ENCODE data around the gene ADRA2B. TPM values are rescaled to one million over a fixed set of nuclear protein-coding genes. Genes with fewer than 3 reads are reported as not detected.
"Not testable (repeated sequence)": the region's sequence is repeated elsewhere in the genome, so short reads cannot be mapped to it uniquely, and the experiment has no call there.

Gene ADRA2B
- total RNA-seq, 2 donors from 2014 or later, result 0.47 to 0.61 TPM

DNA sequence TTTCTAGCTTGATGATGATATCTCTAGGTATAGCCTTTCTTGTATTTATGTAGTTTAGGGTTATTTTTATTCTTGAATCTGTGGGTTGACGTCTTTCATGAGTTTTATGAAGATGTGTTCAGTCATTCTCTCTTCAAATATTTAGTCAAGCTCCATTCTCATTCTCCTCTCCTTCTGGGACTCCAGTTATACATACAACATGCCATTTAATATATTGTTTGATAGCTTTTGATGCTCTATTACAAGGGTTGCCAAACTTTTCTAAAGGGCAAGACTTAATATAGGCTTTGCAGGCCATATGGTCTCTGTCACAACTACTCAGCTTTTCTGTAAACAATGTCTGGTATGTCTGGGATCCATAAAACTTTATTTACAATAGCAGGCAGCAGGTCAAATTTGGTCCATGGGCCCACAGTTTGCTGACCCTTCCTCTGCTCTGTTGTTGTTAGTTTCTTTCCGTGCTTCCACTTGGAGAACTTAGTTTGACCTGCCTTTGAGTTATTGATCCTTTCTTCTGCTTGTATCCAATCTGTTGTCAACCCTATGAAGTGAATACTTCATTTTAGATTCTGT lies 41.1 kb downstream of the ADRA2B start:
- no peaks in the 10 kb centered on the region for H3K36me3 Mint-ChIP-seq
- no peak for ATAC-seq

GRCh38 chr2:96074156-96074555 lies 42.2 kb downstream of the ADRA2B start:
- Mint-ChIP-seq H3K27ac (no peak overlapping the region), H3K9me3 (peaks cover 14 to 16% of the 10 kb centered on the region in 2 donors)

More for the DNA sequence above, 41.1 kb downstream of the ADRA2B start:
- H3K27ac Mint-ChIP-seq, result no peak overlapping the region
- DNase-seq (ENCODE audit: low spot score in 2 of 2), result no peak
- H3K9me3 Mint-ChIP-seq, result peaks cover 14 to 16% of the 10 kb centered on the region in 2 donors

GRCh38 chr2:96073170-96073775 lies 43.1 kb downstream of the ADRA2B start:
- no peaks in the 10 kb centered on the region for H3K36me3 Mint-ChIP-seq
- no peak for ATAC-seq
- no peak for DNase-seq (ENCODE audit: low spot score in 2 of 2)
- H3K27ac Mint-ChIP-seq, result no peak overlapping the region
- peaks cover 14 to 16% of the 10 kb centered on the region in 2 donors for H3K9me3 Mint-ChIP-seq

More at GRCh38 chr2:96074156-96074555, 42.2 kb downstream of the ADRA2B start:
- ATAC-seq (no peak), DNase-seq (ENCODE audit: low spot score in 2 of 2) (no peak)
- no peaks in the 10 kb centered on the region for H3K36me3 Mint-ChIP-seq

DNA sequence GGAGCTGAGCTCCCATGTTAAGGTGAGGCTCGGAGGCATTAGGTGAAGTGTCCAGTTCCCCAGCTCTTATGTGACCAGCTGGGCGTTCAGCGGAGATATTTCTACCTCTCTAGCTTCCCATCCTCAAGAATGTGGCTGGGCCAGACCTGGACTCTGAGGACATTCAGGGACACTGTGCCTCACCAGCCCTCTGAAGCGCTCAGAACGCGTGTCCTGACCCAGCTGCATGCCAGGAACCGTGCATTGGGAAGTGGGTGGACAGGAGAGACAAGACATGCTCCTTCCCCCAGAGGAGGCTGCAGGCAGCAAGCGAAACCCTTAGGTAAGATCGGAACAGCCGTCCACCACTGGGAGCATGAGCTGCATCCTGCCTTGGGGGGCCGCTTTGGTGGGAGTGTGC lies 43.6 kb downstream of the ADRA2B start:
- DNase-seq (ENCODE audit: low spot score in 2 of 2) (peak in 1 of 2 donors; percentile 40), ATAC-seq (no peak)
- H3K9me3 Mint-ChIP-seq, result peaks cover 14 to 16% of the 10 kb centered on the region in 2 donors
- H3K36me3 Mint-ChIP-seq, result no peaks in the 10 kb centered on the region
- peak overlapping the region in 1 of 2 donors; percentile 29 for H3K27ac Mint-ChIP-seq

DNA sequence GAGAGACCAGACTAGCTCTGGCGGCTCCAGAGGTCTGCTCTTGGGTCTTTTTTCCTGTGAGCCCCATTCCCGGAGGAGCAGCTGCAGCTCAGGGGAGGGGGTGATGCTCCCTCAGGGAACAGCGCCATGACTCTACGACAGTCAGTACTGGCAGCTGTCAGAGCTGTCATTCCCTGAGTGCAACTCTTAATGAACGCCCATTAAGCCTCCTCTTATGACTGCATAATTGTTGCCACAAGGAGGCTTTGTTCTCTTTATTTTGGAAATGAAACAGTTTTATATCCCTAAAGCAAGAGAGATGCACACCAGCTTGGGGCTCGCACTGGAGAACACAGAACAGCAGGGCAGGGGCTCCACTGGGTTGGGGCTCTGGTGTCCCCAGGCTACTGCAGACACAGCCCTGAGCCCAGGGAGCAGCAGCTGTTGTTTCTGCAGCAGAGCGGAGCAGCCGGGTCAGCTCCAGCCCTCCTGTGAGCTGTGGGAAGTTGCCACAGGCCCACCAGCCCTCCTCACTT lies 44.3 kb downstream of the ADRA2B start:
- peak in 1 of 2 donors; percentile 26 for DNase-seq (ENCODE audit: low spot score in 2 of 2)
- not testable (repeated sequence) for ATAC-seq

GRCh38 chr2:96071087-96071976 lies 45.0 kb downstream of the ADRA2B start:
- H3K9me3 Mint-ChIP-seq, result peaks cover 14 to 16% of the 10 kb centered on the region in 2 donors
- ATAC-seq, H3K36me3 Mint-ChIP-seq, H3K27ac Mint-ChIP-seq: not testable (repeated sequence)
- DNase-seq (ENCODE audit: low spot score in 2 of 2), result peak in 1 of 2 donors; percentile 35

More for the DNA sequence above, 44.3 kb downstream of the ADRA2B start:
- not testable (repeated sequence) for H3K36me3 Mint-ChIP-seq, H3K27ac Mint-ChIP-seq
- peaks cover 14 to 16% of the 10 kb centered on the region in 2 donors for H3K9me3 Mint-ChIP-seq

- not testable (repeated sequence) for H3K27ac Mint-ChIP-seq, H3K36me3 Mint-ChIP-seq, ATAC-seq, H3K9me3 Mint-ChIP-seq
- DNase-seq (ENCODE audit: low spot score in 2 of 2), result peak in 1 of 2 donors; percentile 33
These were observed 46.0 kb downstream of the ADRA2B start for GRCh38 chr2:96070351-96070750.

DNA sequence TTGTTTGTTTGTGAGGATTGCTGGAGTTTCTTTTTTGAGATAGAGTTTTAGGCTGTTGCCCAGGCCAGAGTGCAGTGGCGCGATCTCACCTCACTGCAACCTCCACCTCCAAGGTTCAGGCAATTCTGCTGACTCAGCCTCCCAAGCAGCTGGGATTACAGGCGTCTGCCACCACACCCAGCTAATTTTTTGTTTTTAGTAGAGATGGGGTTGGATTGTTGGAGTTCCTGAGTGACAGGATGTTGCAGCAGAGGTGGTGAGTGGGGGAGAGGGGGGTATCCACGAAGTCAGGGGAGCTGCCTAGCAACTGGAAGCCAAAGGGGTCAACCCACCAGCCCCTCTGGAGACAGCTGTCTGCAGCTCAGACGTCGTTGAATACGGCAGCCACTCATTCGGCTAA lies 46.5 kb downstream of the ADRA2B start:
- DNase-seq (ENCODE audit: low spot score in 2 of 2), result peak in 1 of 2 donors; percentile 25
- H3K27ac Mint-ChIP-seq, H3K9me3 Mint-ChIP-seq, H3K36me3 Mint-ChIP-seq, ATAC-seq: not testable (repeated sequence)

- H3K27ac Mint-ChIP-seq, H3K36me3 Mint-ChIP-seq, H3K9me3 Mint-ChIP-seq, ATAC-seq: not testable (repeated sequence)
- peak in 1 of 2 donors; percentile 40 for DNase-seq (ENCODE audit: low spot score in 2 of 2)
These were observed 48.3 kb downstream of the ADRA2B start for GRCh38 chr2:96067902-96068581.

GRCh38 chr2:96067098-96067660 lies 49.2 kb downstream of the ADRA2B start:
- not testable (repeated sequence) for H3K27ac Mint-ChIP-seq, H3K9me3 Mint-ChIP-seq, H3K36me3 Mint-ChIP-seq, ATAC-seq
- DNase-seq (ENCODE audit: low spot score in 2 of 2), result peak in 1 of 2 donors; percentile 25

DNA sequence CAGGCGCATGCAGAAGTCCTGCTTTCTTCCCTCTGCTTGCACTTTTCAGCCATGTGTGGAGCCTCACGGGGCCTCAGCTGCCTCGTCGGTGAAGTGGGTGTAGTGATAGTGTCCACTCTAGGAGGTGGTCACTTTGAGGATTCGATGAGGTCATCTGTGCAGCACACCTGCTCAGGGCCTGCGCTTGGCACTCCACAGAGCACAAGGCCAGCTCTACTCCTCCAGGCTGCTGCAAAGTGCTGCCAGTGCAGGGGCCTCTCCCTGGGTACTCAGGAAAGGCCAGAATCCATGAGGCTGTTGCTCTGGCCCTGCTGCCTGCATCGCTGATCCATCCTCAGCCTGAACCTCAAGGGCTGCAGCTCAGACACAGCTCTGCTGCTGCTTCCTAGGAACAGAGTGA lies 49.9 kb downstream of the ADRA2B start:
- H3K27ac Mint-ChIP-seq, H3K36me3 Mint-ChIP-seq, ATAC-seq, H3K9me3 Mint-ChIP-seq: not testable (repeated sequence)
- DNase-seq (ENCODE audit: low spot score in 2 of 2), result peak in 1 of 2 donors; percentile 50

- not testable (repeated sequence) for ATAC-seq, H3K27ac Mint-ChIP-seq, H3K36me3 Mint-ChIP-seq, H3K9me3 Mint-ChIP-seq
- DNase-seq (ENCODE audit: low spot score in 2 of 2), result peak in 1 of 2 donors; percentile 31
These were observed 50.4 kb downstream of the ADRA2B start for GRCh38 chr2:96065954-96066353.

DNA sequence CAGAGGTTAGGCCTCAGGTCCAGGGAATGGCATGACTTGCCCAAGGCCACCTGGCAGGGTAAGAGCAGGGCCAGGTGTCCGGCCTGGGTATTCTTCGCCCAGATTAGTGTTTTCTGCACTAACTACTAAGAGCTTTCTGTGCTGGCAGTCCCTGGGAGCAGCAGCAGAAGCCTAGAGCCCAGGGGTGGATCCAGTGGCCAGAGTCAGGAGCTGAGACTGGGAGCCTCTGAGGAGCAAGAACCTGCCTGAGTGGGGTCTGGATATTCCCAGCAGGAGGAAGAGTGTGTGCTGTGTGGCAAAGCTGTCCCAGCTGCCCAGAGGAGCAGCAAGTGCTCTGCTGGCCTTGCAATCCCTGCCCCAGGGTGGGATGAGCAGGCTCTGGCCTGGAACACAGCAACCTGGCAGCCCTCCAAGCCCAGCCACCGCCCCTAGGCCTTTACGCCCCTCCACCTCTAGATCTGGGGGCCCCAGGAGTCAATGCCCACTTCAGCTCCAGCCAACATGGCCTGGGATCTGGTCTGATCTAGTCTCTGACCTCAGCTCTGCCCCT lies 50.9 kb downstream of the ADRA2B start:
- Mint-ChIP-seq H3K36me3 (no peaks in the 10 kb centered on the region), H3K27ac (no peak overlapping the region), H3K9me3 (no peaks in the 10 kb centered on the region)
- no peak for ATAC-seq
- DNase-seq (ENCODE audit: low spot score in 2 of 2), result peak in 1 of 2 donors; percentile 51

DNA sequence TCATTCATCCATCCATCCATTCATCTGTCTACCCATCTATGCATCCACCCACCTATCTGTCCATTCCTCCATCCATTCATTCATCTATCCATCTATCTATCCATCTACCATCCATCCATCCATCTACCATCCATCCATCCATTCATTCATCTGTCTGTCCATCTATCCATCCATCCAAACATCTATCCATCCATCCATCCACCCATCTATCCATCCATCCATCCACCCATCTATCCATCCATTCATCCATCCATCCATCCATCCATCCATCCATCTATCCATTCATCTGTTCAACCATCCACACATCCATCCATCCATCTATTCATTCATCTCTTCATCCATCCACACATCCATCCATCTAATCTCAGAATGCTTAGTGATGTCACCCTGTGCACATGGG lies 51.6 kb downstream of the ADRA2B start:
- not testable (repeated sequence) for H3K36me3 Mint-ChIP-seq; DNase-seq (ENCODE audit: low spot score in 2 of 2); ATAC-seq; H3K9me3 Mint-ChIP-seq; H3K27ac Mint-ChIP-seq

DNA sequence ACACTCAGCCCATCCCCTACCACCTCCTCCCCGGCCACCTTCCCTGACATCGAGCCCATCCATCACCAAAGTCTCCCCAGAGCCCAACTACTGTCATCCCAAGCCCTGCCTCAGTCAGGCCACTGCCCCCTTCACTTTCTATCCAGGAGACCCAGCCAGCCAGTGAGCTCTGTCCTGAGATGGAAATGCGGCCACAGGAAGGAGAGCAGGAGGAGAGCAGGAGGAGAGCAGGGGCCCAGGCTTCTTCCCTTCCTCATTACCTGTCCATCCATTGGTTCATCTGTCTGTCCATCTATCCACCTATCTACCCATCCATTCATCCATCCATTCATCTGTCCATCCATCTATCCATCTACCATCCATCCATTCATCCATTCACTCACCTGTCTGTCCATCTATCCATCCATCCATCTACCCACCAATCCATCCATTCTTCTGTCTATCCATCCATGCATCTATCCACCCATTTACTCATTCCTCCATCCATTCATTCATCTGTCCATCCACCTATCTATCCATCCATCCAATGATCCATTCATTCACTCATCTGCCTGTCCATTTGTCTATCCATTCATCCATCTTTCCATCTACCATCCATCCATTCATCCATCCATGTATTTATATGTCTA lies 52.2 kb downstream of the ADRA2B start:
- not testable (repeated sequence) for H3K27ac Mint-ChIP-seq; H3K36me3 Mint-ChIP-seq; ATAC-seq; H3K9me3 Mint-ChIP-seq; DNase-seq (ENCODE audit: low spot score in 2 of 2)
